OCI-LY7 (cell line): ENCODE results near the gene CCDC57. TPM values are rescaled to one million over a fixed set of nuclear protein-coding genes. Genes with fewer than 3 reads are reported as not detected.

Experiments used
- BruUV-seq: library from RNA; stranded (reverse); fragments of 400-500 nt; replicated peaks from 2 replicates; lab custom pipeline; 2021; lab: Mats Ljungman, UMichigan
- CTCF ChIA-PET: fragments of 300-600 bp; sonication (Branson Sonifier 250); formaldehyde crosslinking; loops from one replicate; lab custom pipeline; 2022; ENCODE audit warnings: antibody characterized with exemption; ENCODE audit not compliant: unreplicated experiment; lab: Charles Lee
- POLR2A ChIA-PET: fragments of 300-600 bp; sonication (Branson Sonifier 250); formaldehyde crosslinking; loops from one replicate; lab custom pipeline; 2022; ENCODE audit warnings: antibody characterized with exemption; lab: Charles Lee
- DNase-seq: peaks from one replicate; pipeline ENCODE4 v3.0.0-alpha.2; 2015; ENCODE audit warnings: low spot score
- H2AFZ ChIP-seq: fragments of 200-600 bp; sonication (generic), shearing (Covaris generic); 2 replicates; pipeline ENCODE4 v1.6.1; 2014; ENCODE audit warnings: mild to moderate bottlenecking, antibody characterized with exemption, low read length, moderate library complexity
- H3K27ac ChIP-seq: fragments of 200-600 bp; sonication (generic); 2 replicates; pipeline ENCODE4 v1.5.1; 2014; ENCODE audit warnings: mixed run types, low read depth, mild to moderate bottlenecking, moderate library complexity, low read length, inconsistent platforms; ENCODE audit not compliant: poor library complexity, severe bottlenecking
- H3K36me3 ChIP-seq: fragments of 200-600 bp; sonication (generic); 2 replicates; pipeline ENCODE4 v1.6.1; 2014; ENCODE audit warnings: mild to moderate bottlenecking, antibody characterized with exemption, low read length, moderate library complexity, mixed read lengths; ENCODE audit not compliant: insufficient read depth
- H3K4me1 ChIP-seq: fragments of 200-600 bp; sonication (generic); 2 replicates; pipeline ENCODE4 v1.5.1; 2014; ENCODE audit warnings: mild to moderate bottlenecking, low read length; ENCODE audit not compliant: insufficient read depth, poor library complexity, severe bottlenecking
- H3K4me2 ChIP-seq: fragments of 200-600 bp; sonication (generic); 2 replicates; pipeline ENCODE4 v1.6.1; 2014; ENCODE audit warnings: mild to moderate bottlenecking, low read length
- H3K4me3 ChIP-seq: fragments of 200-600 bp; sonication (generic); 2 replicates; pipeline ENCODE4 v1.5.1; 2014; ENCODE audit warnings: mild to moderate bottlenecking, low read depth, low read length; ENCODE audit not compliant: poor library complexity, severe bottlenecking
- H3K79me2 ChIP-seq: fragments of 200-600 bp; sonication (generic); 2 replicates; pipeline ENCODE4 v1.6.1; 2016; ENCODE audit warnings: low read depth, mild to moderate bottlenecking, low read length, moderate library complexity, mixed read lengths; ENCODE audit not compliant: insufficient read depth
- H3K9me2 ChIP-seq: fragments of 200-600 bp; sonication (generic); 2 replicates; pipeline ENCODE4 v1.6.1; 2016; ENCODE audit warnings: mild to moderate bottlenecking, low read length, mixed read lengths; ENCODE audit not compliant: insufficient read depth
- H3K9me3 ChIP-seq: fragments of 200-600 bp; sonication (generic); 2 replicates; pipeline ENCODE4 v1.6.1; 2014; ENCODE audit warnings: mild to moderate bottlenecking, mixed run types, low read length, mixed read lengths
- H4K20me1 ChIP-seq: fragments of 200-600 bp; sonication (generic); 2 replicates; pipeline ENCODE4 v1.6.1; 2014; ENCODE audit warnings: mild to moderate bottlenecking, antibody characterized with exemption, low read length, moderate library complexity, mixed read lengths; ENCODE audit not compliant: insufficient read depth
- CTCF ChIP-seq: fragments of 200-600 bp; sonication (generic); conservative IDR thresholded peaks from 2 replicates; pipeline ENCODE4 v1.5.1; 2014; ENCODE audit warnings: mild to moderate bottlenecking, antibody characterized with exemption, low read length, moderate library complexity, mixed read lengths
- EZH2phosphoT487 ChIP-seq: fragments of 200-600 bp; sonication (generic); IDR thresholded peaks from 2 replicates; pipeline ENCODE4 v1.6.1; 2018; ENCODE audit warnings: low read depth, borderline replicate concordance, mild to moderate bottlenecking, mixed run types, antibody characterized with exemption, low read length, moderate library complexity, mixed read lengths
- intact Hi-C: fragments of 100-400 bp; cut with micrococcal nuclease; formaldehyde crosslinking; loops from one replicate; pipeline ENCODE4 v1.10.0; 2022; ENCODE audit not compliant: unreplicated experiment
- total RNA-seq, 2 experiments: library from RNA; depleted of rRNA in 1 of 2; stranded (reverse); fragments of >200 nt in 1 of 2; shearing (Covaris generic) in 1 of 2; gene quantifications; 2 replicates each; pipeline ENCODE4 v1.2.3, GENCODE V29; 2014 to 2022

The CCDC57 gene
- total RNA-seq, 2 experiments from 2014 or later, result 34.5 to 58.7 TPM

GRCh38 chr17:82062076-82062983 lies 150.3 kb downstream of the CCDC57 start:
- TF ChIP-seq CTCF (no peak), EZH2phosphoT487 (no peak)
- ChIA-PET CTCF (no interaction called here), POLR2A (no interaction called here)
- peaks cover 68% of the 10 kb centered on the region for H3K36me3 ChIP-seq
- no peaks in the 10 kb centered on the region; the same call in 1 of the 2 replicates for H4K20me1 ChIP-seq
- H3K9me3 ChIP-seq, result no peaks in the 10 kb centered on the region
- H3K4me2 ChIP-seq, result no peak overlapping the region
- BruUV-seq, result no TSS peak
- intact Hi-C loops, result no loop called here
- DNase-seq, result no peak
- H3K4me3 ChIP-seq, result no peak overlapping the region
- no peaks in the 10 kb centered on the region for H3K9me2 ChIP-seq
- H3K27ac ChIP-seq, result no peak overlapping the region
- H2AFZ ChIP-seq, result no peak overlapping the region
- peaks cover 19% of the 10 kb centered on the region for H3K4me1 ChIP-seq
- H3K79me2 ChIP-seq, result peaks cover 18% of the 10 kb centered on the region; the same call in 1 of the 2 replicates

GRCh38 chr17:82061047-82061925 lies 151.4 kb downstream of the CCDC57 start:
- H2AFZ ChIP-seq, result no peak overlapping the region
- H4K20me1 ChIP-seq, result no peaks in the 10 kb centered on the region; the same call in 1 of the 2 replicates
- ChIA-PET CTCF (no interaction called here), POLR2A (no interaction called here)
- TF ChIP-seq EZH2phosphoT487, result no peak
- TF ChIP-seq CTCF, result no peak
- no peak overlapping the region for H3K4me2 ChIP-seq
- H3K9me3 ChIP-seq, result no peaks in the 10 kb centered on the region
- H3K27ac ChIP-seq, result no peak overlapping the region
- H3K9me2 ChIP-seq, result no peaks in the 10 kb centered on the region
- H3K4me3 ChIP-seq, result no peak overlapping the region
- H3K79me2 ChIP-seq, result peaks cover 18% of the 10 kb centered on the region; the same call in 1 of the 2 replicates
- intact Hi-C loops, result no loop called here
- DNase-seq, result no peak
- H3K4me1 ChIP-seq, result peaks cover 17% of the 10 kb centered on the region
- BruUV-seq, result no TSS peak
- peaks cover 78% of the 10 kb centered on the region for H3K36me3 ChIP-seq
